ENCODE results near the gene KRT39.

The KRT39 gene

GRCh38 chr17:40966848-40967247, at the start of gene KRT39:
KRT39 (minus strand) TSS chr17:40966948; CDS start chr17:40966856, 92 bp downstream.
- Histone ChIP-seq H3K4me1 (ENCODE audit: insufficient read depth, low read length) (no peaks in the 10 kb centered on the region), H4K20me1 (ENCODE audit: insufficient read depth, low read length) (no peaks in the 10 kb centered on the region), H3K9me3 (ENCODE audit: insufficient read depth, low read length, severe bottlenecking) (no peaks in the 10 kb centered on the region), H3K79me2 (ENCODE audit: insufficient read depth, low read length) (no peaks in the 10 kb centered on the region), H3K4me2 (ENCODE audit: insufficient read depth, low read length) (no peak within 1 kb of the TSS), H3K27ac (ENCODE audit: low read length) (no peak within 1 kb of the TSS), H2AFZ (ENCODE audit: low read depth, low read length) (no peak within 1 kb of the TSS), H3K27me3 (ENCODE audit: insufficient read depth, low read length, poor library complexity) (peaks cover 3% of the 10 kb centered on the region), H3K36me3 (ENCODE audit: insufficient read depth, low read length) (no peaks in the 10 kb centered on the region), H3K9ac (ENCODE audit: low read depth, low read length) (no peak within 1 kb of the TSS), H3K4me3 (ENCODE audit: low read depth in 1 of 2, low read length in 2 of 2) (no peak within 1 kb of the TSS)
- TF ChIP-seq, protein P1, sequence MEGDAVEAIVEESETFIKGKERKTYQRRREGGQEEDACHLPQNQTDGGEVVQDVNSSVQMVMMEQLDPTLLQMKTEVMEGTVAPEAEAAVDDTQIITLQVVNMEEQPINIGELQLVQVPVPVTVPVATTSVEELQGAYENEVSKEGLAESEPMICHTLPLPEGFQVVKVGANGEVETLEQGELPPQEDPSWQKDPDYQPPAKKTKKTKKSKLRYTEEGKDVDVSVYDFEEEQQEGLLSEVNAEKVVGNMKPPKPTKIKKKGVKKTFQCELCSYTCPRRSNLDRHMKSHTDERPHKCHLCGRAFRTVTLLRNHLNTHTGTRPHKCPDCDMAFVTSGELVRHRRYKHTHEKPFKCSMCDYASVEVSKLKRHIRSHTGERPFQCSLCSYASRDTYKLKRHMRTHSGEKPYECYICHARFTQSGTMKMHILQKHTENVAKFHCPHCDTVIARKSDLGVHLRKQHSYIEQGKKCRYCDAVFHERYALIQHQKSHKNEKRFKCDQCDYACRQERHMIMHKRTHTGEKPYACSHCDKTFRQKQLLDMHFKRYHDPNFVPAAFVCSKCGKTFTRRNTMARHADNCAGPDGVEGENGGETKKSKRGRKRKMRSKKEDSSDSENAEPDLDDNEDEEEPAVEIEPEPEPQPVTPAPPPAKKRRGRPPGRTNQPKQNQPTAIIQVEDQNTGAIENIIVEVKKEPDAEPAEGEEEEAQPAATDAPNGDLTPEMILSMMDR (IDR thresholded peaks at IDR 0.05; ENCODE audit: borderline replicate concordance, extremely low read depth, low read length, poor library complexity, severe bottlenecking), result no peak
- no peak for TF ChIP-seq EZH2 (IDR thresholded peaks at IDR 0.05; ENCODE audit: borderline replicate concordance, low read depth, low read length, severe bottlenecking)
- DNase-seq (no peak), ATAC-seq (ENCODE audit: insufficient read depth, low read depth) (no peak)

DNA sequence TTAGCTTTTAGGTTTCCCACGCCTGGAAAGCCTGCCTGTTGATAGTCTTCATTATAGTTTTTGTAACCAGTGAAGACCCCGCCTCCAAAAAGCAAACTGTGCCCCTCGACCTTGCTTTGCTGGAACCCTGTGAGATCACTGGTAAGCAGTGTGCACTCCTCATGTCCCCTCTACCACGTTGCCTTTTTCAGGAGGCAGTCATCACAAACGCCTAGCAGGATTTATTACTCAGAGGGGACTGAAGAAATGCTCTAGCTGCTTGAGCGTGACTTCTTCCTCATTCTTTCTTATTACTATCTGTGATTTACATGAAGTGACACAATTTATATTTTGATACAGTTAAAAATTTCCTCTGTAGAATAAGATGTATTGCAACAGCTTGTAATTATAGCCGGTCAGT, 48.7 kb upstream of the KRT39 start:
- Histone ChIP-seq H3K4me2 (ENCODE audit: insufficient read depth, low read length) (no peak overlapping the region), H3K9me3 (ENCODE audit: insufficient read depth, low read length, severe bottlenecking) (no peaks in the 10 kb centered on the region), H3K79me2 (ENCODE audit: insufficient read depth, low read length) (no peaks in the 10 kb centered on the region), H4K20me1 (ENCODE audit: insufficient read depth, low read length) (no peaks in the 10 kb centered on the region), H3K4me1 (ENCODE audit: insufficient read depth, low read length) (no peaks in the 10 kb centered on the region), H3K36me3 (ENCODE audit: insufficient read depth, low read length) (no peaks in the 10 kb centered on the region), H3K4me3 (ENCODE audit: low read depth in 1 of 2, low read length in 2 of 2) (no peak overlapping the region), H3K27ac (ENCODE audit: low read length) (no peak overlapping the region), H2AFZ (ENCODE audit: low read depth, low read length) (no peak overlapping the region), H3K9ac (ENCODE audit: low read depth, low read length) (no peak overlapping the region), H3K27me3 (ENCODE audit: insufficient read depth, low read length, poor library complexity) (peaks cover 16% of the 10 kb centered on the region)
- ATAC-seq (ENCODE audit: insufficient read depth, low read depth), result no peak
- DNase-seq, result no peak
- TF ChIP-seq EZH2 (IDR thresholded peaks at IDR 0.05; ENCODE audit: borderline replicate concordance, low read depth, low read length, severe bottlenecking), result no peak
- TF ChIP-seq, protein P1 (IDR thresholded peaks at IDR 0.05; ENCODE audit: borderline replicate concordance, extremely low read depth, low read length, poor library complexity, severe bottlenecking), result no peak

- Histone ChIP-seq H4K20me1 (ENCODE audit: insufficient read depth, low read length) (no peaks in the 10 kb centered on the region), H3K9ac (ENCODE audit: low read depth, low read length) (no peak overlapping the region), H3K79me2 (ENCODE audit: insufficient read depth, low read length) (no peaks in the 10 kb centered on the region), H3K4me1 (ENCODE audit: insufficient read depth, low read length) (no peaks in the 10 kb centered on the region), H2AFZ (ENCODE audit: low read depth, low read length) (no peak overlapping the region), H3K4me2 (ENCODE audit: insufficient read depth, low read length) (no peak overlapping the region), H3K27ac (ENCODE audit: low read length) (no peak overlapping the region), H3K27me3 (ENCODE audit: insufficient read depth, low read length, poor library complexity) (peaks cover 18% of the 10 kb centered on the region), H3K4me3 (ENCODE audit: low read depth in 1 of 2, low read length in 2 of 2) (no peak overlapping the region), H3K36me3 (ENCODE audit: insufficient read depth, low read length) (no peaks in the 10 kb centered on the region), H3K9me3 (ENCODE audit: insufficient read depth, low read length, severe bottlenecking) (no peaks in the 10 kb centered on the region)
- ATAC-seq (ENCODE audit: insufficient read depth, low read depth) (no peak), DNase-seq (no peak)
- TF ChIP-seq, protein P1 (IDR thresholded peaks at IDR 0.05; ENCODE audit: borderline replicate concordance, extremely low read depth, low read length, poor library complexity, severe bottlenecking), result no peak
- no peak for TF ChIP-seq EZH2 (IDR thresholded peaks at IDR 0.05; ENCODE audit: borderline replicate concordance, low read depth, low read length, severe bottlenecking)
These were observed 46.9 kb upstream of the KRT39 start for GRCh38 chr17:41013606-41014005.

DNA sequence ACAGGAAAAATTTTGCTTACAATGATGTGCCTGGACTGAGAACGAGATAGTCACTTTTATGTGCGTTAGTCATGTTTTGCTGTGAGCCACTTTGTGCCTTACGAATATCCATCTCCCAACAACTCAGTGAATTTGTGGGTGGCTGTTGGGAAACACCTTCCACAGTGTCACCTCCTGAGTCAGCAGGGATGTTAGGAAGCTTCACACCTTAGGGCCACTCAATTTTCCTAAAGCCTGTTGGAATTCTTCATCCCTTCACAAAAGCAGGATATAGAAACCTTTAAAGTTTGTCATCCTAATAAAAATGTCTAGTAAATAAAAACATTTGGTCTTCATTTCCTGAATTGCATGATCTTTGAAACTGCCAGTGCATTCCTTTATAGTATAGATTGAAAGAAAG, 46.4 kb upstream of the KRT39 start:
- no peaks in the 10 kb centered on the region for H3K9me3 ChIP-seq (ENCODE audit: insufficient read depth, low read length, severe bottlenecking)
- no peak for ATAC-seq (ENCODE audit: insufficient read depth, low read depth)

More for the DNA sequence above, 46.4 kb upstream of the KRT39 start:
- peaks cover 20% of the 10 kb centered on the region for H3K27me3 ChIP-seq (ENCODE audit: insufficient read depth, low read length, poor library complexity)
- no peak for DNase-seq
- H3K27ac ChIP-seq (ENCODE audit: low read length), result no peak overlapping the region
- no peaks in the 10 kb centered on the region for H4K20me1 ChIP-seq (ENCODE audit: insufficient read depth, low read length)
- no peak overlapping the region for H2AFZ ChIP-seq (ENCODE audit: low read depth, low read length)
- H3K4me3 ChIP-seq (ENCODE audit: low read depth in 1 of 2, low read length in 2 of 2), result no peak overlapping the region
- H3K9ac ChIP-seq (ENCODE audit: low read depth, low read length), result no peak overlapping the region
- H3K79me2 ChIP-seq (ENCODE audit: insufficient read depth, low read length), result no peaks in the 10 kb centered on the region
- H3K4me2 ChIP-seq (ENCODE audit: insufficient read depth, low read length), result no peak overlapping the region
- TF ChIP-seq EZH2 (IDR thresholded peaks at IDR 0.05; ENCODE audit: borderline replicate concordance, low read depth, low read length, severe bottlenecking), result no peak
- TF ChIP-seq, protein P1 (IDR thresholded peaks at IDR 0.05; ENCODE audit: borderline replicate concordance, extremely low read depth, low read length, poor library complexity, severe bottlenecking), result no peak
- H3K36me3 ChIP-seq (ENCODE audit: insufficient read depth, low read length), result no peaks in the 10 kb centered on the region
- no peaks in the 10 kb centered on the region for H3K4me1 ChIP-seq (ENCODE audit: insufficient read depth, low read length)

Measured in DND-41 (cell line).